K562 (cell line): ENCODE measurements around the gene CENPX. TPM values are rescaled to one million over a fixed set of nuclear protein-coding genes. Genes with fewer than 3 reads are reported as not detected.
A peak's percentile ranks its signal among the peaks of the same experiment; 100 is the strongest.

Experiments used
- ARID1B ChIP-seq: fragments of 450-650 bp; IDR thresholded peaks from 2 replicates; pipeline ENCODE4 v1.6.1; 2016; ENCODE audit warnings: antibody characterized with exemption, mild to moderate bottlenecking, inconsistent platforms
- COPS2 ChIP-seq: fragments of 450-650 bp; conservative IDR thresholded peaks from 2 replicates; pipeline ENCODE4 v1.6.1; 2016; ENCODE audit warnings: mild to moderate bottlenecking, moderate library complexity
- ELF1 ChIP-seq: fragments of 200-800 bp; sonication (Bioruptor generic); IDR thresholded peaks from 2 replicates; pipeline ENCODE4 v1.6.1; 2016; ENCODE audit warnings: missing genetic modification characterization, missing compliant biosample characterization
- FOXP1 ChIP-seq: sonication (generic); formaldehyde crosslinking; IDR thresholded peaks from 2 replicates; pipeline ENCODE4 v1.8.0; 2022; ENCODE audit warnings: mild to moderate bottlenecking, missing genetic modification reagents
- HCFC1 ChIP-seq: IDR thresholded peaks from 2 replicates; pipeline ENCODE4 v1.6.1; 2012; ENCODE audit warnings: low read depth, low read length, improper control_type of control experiment
- HDAC6 ChIP-seq: IDR thresholded peaks from 2 replicates; pipeline ENCODE4 v1.6.1; 2012; ENCODE audit warnings: low read depth, mild to moderate bottlenecking, control low read depth, inconsistent platforms, low read length, moderate library complexity
- HOXB6 ChIP-seq: fragments of 250-450 bp; sonication (Bioruptor Pico); IDR thresholded peaks from 2 replicates; pipeline ENCODE4 v1.5.1; 2022; ENCODE audit warnings: mild to moderate bottlenecking, borderline replicate concordance
- JUND ChIP-seq, 2 experiments: IDR thresholded peaks; 2 replicates in 1 of 2; 3 replicates in 1 of 2; pipeline ENCODE4 v1.6.1; 2011; ENCODE audit warnings: borderline replicate concordance in 2 of 2, low read depth in 2 of 2, low read length in 2 of 2, improper control_type of control experiment in 1 of 2, missing biosample characterization in 1 of 2, missing genetic modification characterization in 1 of 2, missing genetic modification reagents in 1 of 2
- MYC ChIP-seq, 2 experiments: fragments of 250-450 bp in 1 of 2; sonication (Bioruptor Pico) in 1 of 2; IDR thresholded peaks; 2 replicates each; pipeline versions ENCODE4 v1.5.1 to v1.6.1; 2012 to 2021; ENCODE audit warnings: low read depth in 2 of 2, borderline replicate concordance in 1 of 2, improper control_type of control experiment in 1 of 2, low read length in 1 of 2, mild to moderate bottlenecking in 1 of 2, moderate library complexity in 1 of 2
- NCOA2 ChIP-seq, 2 experiments: fragments of 450-650 bp; IDR thresholded peaks; 2 replicates each; pipeline ENCODE4 v1.6.1; 2018; ENCODE audit warnings: mild to moderate bottlenecking in 2 of 2, moderate library complexity in 1 of 2; ENCODE audit not compliant: partially characterized antibody in 2 of 2
- NFRKB ChIP-seq: fragments of 450-650 bp; IDR thresholded peaks from 2 replicates; pipeline ENCODE4 v1.6.1; 2016; ENCODE audit warnings: low read depth
- POLR2A ChIP-seq: fragments of 450-650 bp; conservative IDR thresholded peaks from 2 replicates; pipeline ENCODE4 v1.6.1; 2016
- POLR2G ChIP-seq: fragments of 200-400 bp; formaldehyde crosslinking; IDR thresholded peaks from 2 replicates; pipeline ENCODE4 v1.6.1; 2017; ENCODE audit warnings: low read depth, mild to moderate bottlenecking, antibody characterized with exemption, low read length, moderate library complexity
- PTBP1 ChIP-seq: fragments of 200-400 bp; formaldehyde crosslinking; IDR thresholded peaks from 2 replicates; pipeline ENCODE4 v1.6.1; 2017; ENCODE audit warnings: low read depth, low read length
- PURB ChIP-seq: sonication (generic); formaldehyde crosslinking; IDR thresholded peaks from 2 replicates; pipeline ENCODE4 v1.9.0; 2021; ENCODE audit warnings: low read depth, mild to moderate bottlenecking, missing genetic modification reagents
- SRF ChIP-seq, 2 experiments: fragments of 250-450, 450-650 bp in 1 of 2; sonication (Bioruptor Pico) in 1 of 2; sonication (generic) in 1 of 2; formaldehyde crosslinking; IDR thresholded peaks; 2 replicates each; pipeline versions ENCODE4 v1.5.0 to v1.5.1; 2020 to 2022; ENCODE audit warnings: mild to moderate bottlenecking in 1 of 2, missing genetic modification reagents in 1 of 2
- U2AF2 ChIP-seq: fragments of 200-400 bp; formaldehyde crosslinking; optimal IDR thresholded peaks from 2 replicates; pipeline ENCODE3; 2017; ENCODE audit warnings: low read depth, mild to moderate bottlenecking, low read length
- ZNF184 ChIP-seq: sonication (generic); formaldehyde crosslinking; IDR thresholded peaks from 2 replicates; pipeline ENCODE4 v1.5.0; 2020; ENCODE audit warnings: missing genetic modification reagents
- ZNF561 ChIP-seq: fragments of 450-650 bp; formaldehyde crosslinking; conservative IDR thresholded peaks from 2 replicates; pipeline ENCODE4 v1.4.0; 2020; ENCODE audit warnings: mild to moderate bottlenecking, moderate library complexity
- polyA plus RNA-seq, 8 experiments: library from polyadenylated mRNA; depleted of rRNA in 4 of 8; stranded (reverse) in 5 of 8; unstranded in 3 of 8; fragments of >200 nt; fragmentation: Nextera tagmentation in 2 of 8; fragmentation: Illumina TruSeq in 1 of 8; extraction: Ambion mirVana in 2 of 8; extraction: Trizol in 1 of 8; gene quantifications; 2 replicates each; pipeline versions ENCODE4 v1.2.1 to v1.2.3, GENCODE V29; 2011 to 2014; ENCODE audit warnings: inconsistent platforms in 1 of 8, missing spikeins in 1 of 8
- total RNA-seq, 7 experiments: library from RNA; depleted of rRNA in 6 of 7; stranded (reverse); fragments of >200 nt in 6 of 7; fragmentation: Illumina TruSeq in 2 of 7; extraction: Trizol in 2 of 7; gene quantifications; 2 replicates each; pipeline versions ENCODE4 v1.2.1 to v1.2.3, GENCODE V29; 2011 to 2021; ENCODE audit warnings: low replicate concordance in 1 of 7
- TF ChIP-seq, protein P1 (sequence below): fragments of 250-450 bp; sonication (Bioruptor Pico); IDR thresholded peaks from 2 replicates; pipeline ENCODE4 v1.8.0; 2022; ENCODE audit warnings: moderate library complexity, mild to moderate bottlenecking, inconsistent platforms
- TF ChIP-seq, protein P2 (sequence below), 2 experiments: fragments of 450-650 bp in 1 of 2; sonication (generic) in 1 of 2; formaldehyde crosslinking in 1 of 2; IDR thresholded peaks in 1 of 2; conservative IDR thresholded peaks in 1 of 2; 2 replicates each; pipeline versions ENCODE4 v1.6.1 to v1.8.1; 2016 to 2023; ENCODE audit warnings: mild to moderate bottlenecking in 2 of 2, moderate library complexity in 2 of 2, inconsistent platforms in 1 of 2, missing genetic modification reagents in 1 of 2
- TF ChIP-seq, protein P3 (sequence below): fragments of 250-450 bp; sonication (Bioruptor Pico); IDR thresholded peaks from 2 replicates; pipeline ENCODE4 v1.4.0; 2020; ENCODE audit warnings: borderline replicate concordance
- TF ChIP-seq, protein P4 (sequence below): sonication (generic); formaldehyde crosslinking; IDR thresholded peaks from 2 replicates; pipeline ENCODE4 v1.5.0; 2020; ENCODE audit warnings: missing genetic modification reagents

The CENPX gene
- total and polyA plus RNA-seq, 9 of the 15 experiments (the other 6 are each of a cell fraction or from before 2014, with no cell fraction given): 32.7 to 352 (median 127) TPM

DNA sequence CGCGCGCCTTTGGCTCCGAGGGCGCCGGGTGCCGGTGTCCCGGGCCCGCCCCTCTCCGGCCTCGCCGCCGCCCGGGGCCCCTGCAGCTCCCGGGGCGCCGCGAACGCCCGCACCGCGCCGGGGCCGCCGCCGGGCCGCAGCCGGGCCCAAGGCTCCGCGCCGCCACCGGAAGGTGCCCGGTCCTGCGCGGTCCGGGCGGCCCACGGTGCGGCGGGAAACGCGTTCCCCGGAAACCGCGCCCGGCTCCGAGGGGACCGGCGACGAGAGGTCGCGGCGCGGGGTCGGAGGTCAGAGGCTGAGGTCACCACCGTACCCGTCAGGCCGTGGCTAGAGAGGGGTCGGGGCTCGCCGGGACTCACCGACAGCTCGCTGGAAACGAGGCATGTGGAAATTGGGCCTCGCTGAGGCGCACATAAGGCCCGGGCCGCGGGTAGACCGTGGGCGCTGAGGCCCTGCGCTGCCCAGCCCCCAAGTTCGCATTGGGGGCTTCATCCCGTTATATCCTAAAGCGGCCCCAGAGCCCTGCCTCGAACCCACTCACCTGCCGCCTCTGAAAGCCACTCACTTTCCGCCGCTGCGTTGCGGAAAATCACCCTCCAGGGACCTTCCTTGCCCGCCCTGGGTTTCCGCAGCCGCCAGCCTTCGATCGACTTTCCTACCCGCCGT lies 43.1 kb upstream of the CENPX start, which contains the start of gene DUS1L (continued):
- TF ChIP-seq HOXB6: no peak
- no peak for TF ChIP-seq PTBP1
- no peak for TF ChIP-seq NCOA2 (IDR thresholded peaks at IDR 0.05; ENCODE audit: partially characterized antibody in 2 of 2)
- no peak for TF ChIP-seq PURB (CRISPR knock-in tag)
- TF ChIP-seq, protein P1, sequence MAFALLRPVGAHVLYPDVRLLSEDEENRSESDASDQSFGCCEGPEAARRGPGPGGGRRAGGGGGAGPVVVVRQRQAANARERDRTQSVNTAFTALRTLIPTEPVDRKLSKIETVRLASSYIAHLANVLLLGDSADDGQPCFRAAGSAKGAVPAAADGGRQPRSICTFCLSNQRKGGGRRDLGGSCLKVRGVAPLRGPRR (CRISPR knock-in tag): no peak
- no peak for TF ChIP-seq ZNF561 (CRISPR knock-in tag)
- TF ChIP-seq ZNF184 (CRISPR knock-in tag): no peak
- no peak for TF ChIP-seq U2AF2
- peak; percentile 36; the same call in 1 of the 2 replicates for TF ChIP-seq ELF1 (tag)
- TF ChIP-seq HCFC1: peak; percentile 89
- 0 out of 4 replicates have a peak, but pooled peaks of 1 of the 2 experiments have one; percentile 35 for TF ChIP-seq SRF (CRISPR knock-in tag; IDR thresholded peaks at IDR 0.05)
- TF ChIP-seq, protein P2, sequence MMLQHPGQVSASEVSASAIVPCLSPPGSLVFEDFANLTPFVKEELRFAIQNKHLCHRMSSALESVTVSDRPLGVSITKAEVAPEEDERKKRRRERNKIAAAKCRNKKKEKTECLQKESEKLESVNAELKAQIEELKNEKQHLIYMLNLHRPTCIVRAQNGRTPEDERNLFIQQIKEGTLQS (IDR thresholded peaks at IDR 0.05): peak; percentile 67
- TF ChIP-seq, protein P2 (CRISPR knock-in tag; conservative IDR thresholded peaks at IDR 0.05): no peak; the same call in 1 of the 2 replicates
- peak; percentile 79 for TF ChIP-seq JUND (IDR thresholded peaks at IDR 0.05; ENCODE audit: borderline replicate concordance, low read depth, low read length)
- TF ChIP-seq JUND (tag; IDR thresholded peaks at IDR 0.05; ENCODE audit: borderline replicate concordance, low read depth, low read length): no peak; the same call in 2 of the 3 replicates
- TF ChIP-seq COPS2: no peak
- TF ChIP-seq FOXP1 (CRISPR knock-in tag): no peak
- TF ChIP-seq NFRKB: no peak
- TF ChIP-seq MYC (IDR thresholded peaks at IDR 0.05; ENCODE audit: low read depth, low read length): peak; percentile 81
- TF ChIP-seq MYC (CRISPR knock-in tag; IDR thresholded peaks at IDR 0.05; ENCODE audit: borderline replicate concordance, low read depth): no peak; the same call in 1 of the 2 replicates
- no peak for TF ChIP-seq POLR2A
- no peak for TF ChIP-seq HDAC6
- TF ChIP-seq POLR2G: peak; percentile 62
- TF ChIP-seq, protein P3, sequence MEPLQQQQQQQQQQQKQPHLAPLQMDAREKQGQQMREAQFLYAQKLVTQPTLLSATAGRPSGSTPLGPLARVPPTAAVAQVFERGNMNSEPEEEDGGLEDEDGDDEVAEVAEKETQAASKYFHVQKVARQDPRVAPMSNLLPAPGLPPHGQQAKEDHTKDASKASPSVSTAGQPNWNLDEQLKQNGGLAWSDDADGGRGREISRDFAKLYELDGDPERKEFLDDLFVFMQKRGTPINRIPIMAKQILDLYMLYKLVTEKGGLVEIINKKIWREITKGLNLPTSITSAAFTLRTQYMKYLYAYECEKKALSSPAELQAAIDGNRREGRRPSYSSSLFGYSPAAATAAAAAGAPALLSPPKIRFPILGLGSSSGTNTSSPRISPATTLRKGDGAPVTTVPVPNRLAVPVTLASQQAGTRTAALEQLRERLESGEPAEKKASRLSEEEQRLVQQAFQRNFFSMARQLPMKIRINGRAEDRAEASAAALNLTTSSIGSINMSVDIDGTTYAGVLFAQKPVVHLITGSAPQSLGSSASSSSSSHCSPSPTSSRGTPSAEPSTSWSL: no peak
- TF ChIP-seq, protein P4, sequence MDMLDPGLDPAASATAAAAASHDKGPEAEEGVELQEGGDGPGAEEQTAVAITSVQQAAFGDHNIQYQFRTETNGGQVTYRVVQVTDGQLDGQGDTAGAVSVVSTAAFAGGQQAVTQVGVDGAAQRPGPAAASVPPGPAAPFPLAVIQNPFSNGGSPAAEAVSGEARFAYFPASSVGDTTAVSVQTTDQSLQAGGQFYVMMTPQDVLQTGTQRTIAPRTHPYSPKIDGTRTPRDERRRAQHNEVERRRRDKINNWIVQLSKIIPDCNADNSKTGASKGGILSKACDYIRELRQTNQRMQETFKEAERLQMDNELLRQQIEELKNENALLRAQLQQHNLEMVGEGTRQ: no peak
- TF ChIP-seq ARID1B: no peak; the same call in 1 of the 2 replicates
